NCI-H2227 treated with DMSO at 0.1 percent for 48 hours (cell line): ENCODE measurements around the gene PRSS8.

Source experiments
- DNase-seq: peaks from one replicate; lab custom pipeline; 2025; lab: John Stamatoyannopoulos, UW

The PRSS8 gene

GRCh38 chr16:31128711-31129567 is 6.6 kb downstream of the PRSS8 start:
- no peak for DNase-seq

- DNase-seq = no peak
Measured at GRCh38 chr16:31127182-31127581, 8.3 kb downstream of the PRSS8 start.

GRCh38 chr16:31125844-31126243 is 9.7 kb downstream of the PRSS8 start:
- no peak for DNase-seq

GRCh38 chr16:31120129-31120528 is 15.4 kb downstream of the PRSS8 start:
- no peak for DNase-seq

- DNase-seq = no peak
Measured at GRCh38 chr16:31118223-31119155, 17.0 kb downstream of the PRSS8 start.

- peak; percentile 99 for DNase-seq
Measured at GRCh38 chr16:31117384-31118222, 17.9 kb downstream of the PRSS8 start, which contains the start of gene KAT8. KAT8 (plus strand) TSS chr16:31117664; CDS start chr16:31117682, 18 bp downstream.

- no peak for DNase-seq
Measured at GRCh38 chr16:31114468-31114867, 21.1 kb downstream of the PRSS8 start.

GRCh38 chr16:31113121-31114120 is 22.1 kb downstream of the PRSS8 start:
- DNase-seq = no peak

- DNase-seq = no peak
Measured at GRCh38 chr16:31112711-31113110, 22.8 kb downstream of the PRSS8 start.

GRCh38 chr16:31111881-31112466 is 23.6 kb downstream of the PRSS8 start:
- DNase-seq = no peak

- DNase-seq = no peak
Measured at GRCh38 chr16:31110106-31111034, 25.2 kb downstream of the PRSS8 start.

- DNase-seq = no peak
Measured at GRCh38 chr16:31109622-31110021, 25.9 kb downstream of the PRSS8 start.

GRCh38 chr16:31108794-31109558 is 26.6 kb downstream of the PRSS8 start:
- no peak for DNase-seq

GRCh38 chr16:31108035-31108793 is 27.3 kb downstream of the PRSS8 start, which contains the start of gene BCKDK:
BCKDK (plus strand) TSS chr16:31108386; CDS start chr16:31109224, 838 bp downstream.
- DNase-seq = peak; percentile 62

GRCh38 chr16:31107465-31107867 is 28.1 kb downstream of the PRSS8 start:
- DNase-seq = no peak

GRCh38 chr16:31106509-31107464 is 28.7 kb downstream of the PRSS8 start:
- DNase-seq = no peak
